HG02678 (cell line): ENCODE data around the gene TMUB2.
"Not testable (repeated sequence)": the region's sequence is repeated elsewhere in the genome, so short reads cannot be mapped to it uniquely, and the experiment has no call there.

Experiments used
- ATAC-seq: cut with Tn5 transposase; IDR thresholded peaks from one replicate; pipeline ENCODE4 v1.9.1; 2021; ENCODE audit warnings: mild to moderate bottlenecking, moderate library complexity; ENCODE audit not compliant: unreplicated experiment

TMUB2 gene

GRCh38 chr17:44218344-44219107 is 31.8 kb downstream of the TMUB2 start:
- ATAC-seq, result peak; percentile 48

GRCh38 chr17:44219108-44219615 is 32.4 kb downstream of the TMUB2 start:
- peak; percentile 33 for ATAC-seq

- peak; percentile 19 for ATAC-seq
Measured at GRCh38 chr17:44219616-44220212, 32.9 kb downstream of the TMUB2 start, which contains the start of gene UBTF. Gene UBTF, minus strand, starts transcription at chr17:44219675. Its CDS starts 1,446 bp downstream, at chr17:44218229.

GRCh38 chr17:44220213-44221083 is 33.7 kb downstream of the TMUB2 start:
- ATAC-seq, result peak; percentile 5

- no peak for ATAC-seq
Measured at GRCh38 chr17:44221084-44221861, 34.5 kb downstream of the TMUB2 start.

GRCh38 chr17:44221862-44222111 is 35.0 kb downstream of the TMUB2 start:
- no peak for ATAC-seq

- no peak for ATAC-seq
Measured at GRCh38 chr17:44222112-44222869, 35.5 kb downstream of the TMUB2 start.

- ATAC-seq, result no peak
Measured at GRCh38 chr17:44223541-44224071, 36.8 kb downstream of the TMUB2 start.

GRCh38 chr17:44229090-44229489 is 42.3 kb downstream of the TMUB2 start:
- no peak for ATAC-seq

GRCh38 chr17:44230140-44230539 is 43.4 kb downstream of the TMUB2 start:
- no peak for ATAC-seq

- ATAC-seq, result no peak
Measured at GRCh38 chr17:44232061-44232460, 45.3 kb downstream of the TMUB2 start.

GRCh38 chr17:44233582-44233981 is 46.8 kb downstream of the TMUB2 start:
- ATAC-seq, result no peak

GRCh38 chr17:44235583-44235936 is 48.8 kb downstream of the TMUB2 start:
- ATAC-seq, result no peak

- no peak for ATAC-seq
Measured at GRCh38 chr17:44236444-44236991, 49.7 kb downstream of the TMUB2 start.

- ATAC-seq, result not testable (repeated sequence)
Measured at GRCh38 chr17:44237886-44238285, 51.1 kb downstream of the TMUB2 start.

- no peak for ATAC-seq
Measured at GRCh38 chr17:44241106-44241624, 54.4 kb downstream of the TMUB2 start.
